Raji (cell line): ENCODE data around the gene FGR.

Experiments
- POLR2A ChIP-seq: IDR thresholded peaks from 2 replicates; pipeline ENCODE4 v1.6.1; 2011; ENCODE audit warnings: low read depth, low read length, control low read depth; ENCODE audit not compliant: insufficient read depth

FGR gene

DNA sequence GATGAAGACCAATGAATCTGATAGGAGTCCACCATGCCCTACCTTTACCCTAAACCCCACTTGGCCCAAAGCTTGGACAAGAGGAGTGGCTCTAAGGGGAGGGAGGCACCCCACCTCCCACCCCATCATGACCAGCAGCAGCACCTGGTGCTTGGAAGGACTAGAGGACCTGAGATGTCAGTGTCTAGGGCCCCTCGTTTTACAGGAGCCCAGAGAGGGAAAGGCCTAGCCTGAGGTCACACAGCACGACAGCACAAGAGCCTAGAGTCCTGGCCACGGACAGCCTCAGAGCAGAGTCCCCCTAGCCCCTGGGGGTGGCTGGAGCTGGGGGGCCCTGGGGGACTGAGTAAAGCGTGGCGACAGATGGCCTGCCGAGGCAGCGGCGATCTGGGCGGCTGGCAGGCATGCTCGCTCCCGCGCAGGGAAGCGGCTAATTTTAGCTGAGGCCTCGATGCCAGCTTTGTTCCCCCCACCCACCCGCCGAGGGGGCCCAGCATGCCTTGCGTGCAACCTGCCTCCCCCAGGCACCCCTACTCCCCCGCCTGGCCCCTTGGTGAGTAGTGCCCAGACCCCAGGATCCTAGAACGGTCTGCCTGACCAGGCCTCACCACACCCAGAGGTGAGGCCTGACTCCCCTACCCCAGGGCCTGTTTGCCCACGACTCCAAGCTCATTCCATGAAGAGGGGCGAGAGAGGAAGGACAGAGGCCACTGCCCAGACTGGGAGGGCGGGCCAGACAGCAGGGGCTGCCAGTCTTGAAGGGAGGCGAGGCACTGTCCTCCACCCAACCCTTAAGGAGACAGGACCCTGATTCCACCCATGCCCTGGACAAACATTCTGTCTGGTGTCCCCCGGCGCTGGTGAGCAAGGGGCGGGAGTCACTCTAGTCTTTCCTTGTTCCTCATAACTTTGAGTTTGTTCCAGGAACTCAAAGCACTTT, 70.0 kb downstream of the FGR start:
- no peak for TF ChIP-seq POLR2A

DNA sequence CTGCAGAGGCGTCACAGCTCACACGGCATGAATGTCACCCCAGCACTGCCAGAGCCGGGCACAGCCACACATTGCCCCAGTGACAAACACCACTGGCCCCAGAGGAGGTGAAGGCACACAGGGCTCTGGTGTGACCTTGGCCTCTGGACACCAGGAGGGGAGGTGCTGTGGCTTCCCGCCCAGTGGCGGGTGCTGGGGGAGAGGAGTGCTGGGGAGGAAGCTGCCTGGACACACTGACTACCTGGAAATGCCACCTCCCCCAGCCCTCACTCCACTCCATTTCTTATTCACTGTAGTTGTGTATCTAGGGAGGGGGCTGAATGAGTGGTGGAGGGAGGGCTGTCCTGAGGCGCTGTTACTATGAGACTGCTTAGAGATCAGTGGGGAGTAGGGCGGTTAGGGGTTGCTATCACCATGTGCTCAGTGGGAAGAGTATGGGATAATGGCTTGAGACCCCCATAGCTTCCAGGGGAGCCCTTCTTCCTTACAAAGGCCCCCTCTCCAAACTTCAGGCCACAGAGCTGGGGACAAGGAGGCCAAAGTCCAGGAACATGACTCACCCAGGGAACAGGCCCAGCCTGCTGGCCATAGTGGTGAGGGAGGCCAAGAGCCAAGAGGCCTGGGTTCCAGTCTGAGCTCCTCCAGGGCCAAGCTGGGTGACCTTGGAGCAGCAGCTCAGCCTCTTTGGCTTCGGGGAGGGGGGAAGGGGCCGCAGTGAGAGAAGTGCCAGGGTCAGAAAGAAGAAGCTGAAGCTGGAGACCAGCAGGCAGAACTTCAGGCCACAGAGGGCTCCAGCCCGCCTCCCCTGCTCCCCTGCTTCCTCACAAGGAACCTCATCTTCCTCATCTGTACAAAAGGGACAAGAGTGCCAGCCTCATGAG, 71.2 kb downstream of the FGR start:
- TF ChIP-seq POLR2A, result no peak

DNA sequence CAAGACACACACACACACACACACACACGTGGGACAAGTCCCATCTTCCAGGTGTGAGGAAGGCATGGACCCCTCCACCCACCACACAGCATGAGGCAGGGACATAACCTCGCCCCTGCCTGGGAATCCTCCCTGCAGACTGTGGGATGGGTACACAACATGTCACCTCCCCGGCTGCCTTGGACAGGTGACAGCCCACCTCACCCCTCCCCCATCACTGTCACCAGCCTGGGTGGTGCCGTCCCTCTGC, 71.7 kb downstream of the FGR start:
- no peak for TF ChIP-seq POLR2A

DNA sequence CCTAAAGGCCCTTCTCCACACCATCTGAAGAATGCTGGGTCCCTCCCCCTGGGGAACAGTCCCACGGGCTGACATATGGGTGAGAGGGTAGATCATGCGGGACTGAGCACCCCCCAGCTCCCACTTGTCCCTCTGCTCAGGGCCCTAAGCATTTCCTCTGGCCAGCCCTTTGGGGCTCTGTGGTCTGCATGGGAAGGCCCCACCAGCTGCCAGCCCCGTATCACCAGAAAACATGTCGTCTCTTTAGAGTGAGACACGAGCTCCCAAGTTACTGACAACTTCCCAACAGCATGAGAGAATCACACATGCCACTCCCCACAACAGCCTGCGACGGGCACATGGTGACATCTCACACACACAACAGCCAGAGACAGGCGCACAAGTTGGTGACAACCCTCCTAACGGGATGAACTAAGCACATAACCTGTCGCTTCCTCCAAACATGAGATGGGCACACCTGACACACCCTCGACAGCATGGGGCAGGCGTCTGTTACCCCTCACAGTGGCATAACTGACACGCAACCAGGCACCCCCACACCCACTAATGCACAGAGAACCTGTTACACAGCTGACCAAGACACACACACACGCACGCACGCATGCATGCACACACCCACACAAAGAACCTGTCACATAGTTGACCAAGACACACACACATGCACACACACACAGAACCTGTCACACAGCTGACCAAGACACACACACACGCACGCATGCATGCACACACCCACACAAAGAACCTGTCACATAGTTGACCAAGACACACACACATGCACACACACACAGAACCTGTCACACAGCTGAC, 72.2 kb downstream of the FGR start:
- TF ChIP-seq POLR2A, result no peak
